ENCODE measurements around the gene CLCF1. TPM values are rescaled to one million over a fixed set of nuclear protein-coding genes. Genes with fewer than 3 reads are reported as not detected.
A peak's percentile ranks its signal among the peaks of the same experiment; 100 is the strongest.

Gene CLCF1
- total RNA-seq, 1 experiment from 2014 or later = 2.1 TPM

GRCh38 chr11:67387518-67387917 is 14.1 kb upstream of the CLCF1 start:
- no peaks in the 10 kb centered on the region; the same call in 1 of the 2 replicates for H3K27me3 ChIP-seq (ENCODE audit: insufficient read depth, low read length)
- H2BK20ac ChIP-seq (ENCODE audit: low read depth, low read length, poor library complexity, severe bottlenecking) = no peak overlapping the region
- H3T11ph ChIP-seq (ENCODE audit: low read length) = no peak overlapping the region
- no peak overlapping the region for H2BK15ac ChIP-seq (ENCODE audit: low read depth, low read length)
- Mint-ChIP-seq H3K27me3 (ENCODE audit: low read depth) (peaks cover 19% of the 10 kb centered on the region), H3K4me1 (peaks cover 18 to 27% of the 10 kb centered on the region in 2 experiments), H3K27ac (no peak overlapping the region; a peak in 1 of 7 replicates), H3K9me3 (no peaks in the 10 kb centered on the region), H3K36me3 (ENCODE audit: insufficient read depth in 1 of 3, low read depth in 3 of 3) (peaks cover 0 to under 1% (median 0%) of the 10 kb centered on the region in 3 experiments; a peak in 1 of 7 replicates), H3K4me3 (peak overlapping the region in 1 of 2 experiments; percentile 8; a peak in 2 of 5 replicates)
- H3K4ac ChIP-seq (ENCODE audit: low read depth, low read length) = no peak overlapping the region
- H2BK12ac ChIP-seq (ENCODE audit: insufficient read length, low read depth, low read length) = no peak overlapping the region
- H2AK5ac ChIP-seq (ENCODE audit: insufficient read length, low read length) = no peak overlapping the region
- H3K79me1 ChIP-seq (ENCODE audit: insufficient read depth, low read depth, low read length, poor library complexity, severe bottlenecking) = no peaks in the 10 kb centered on the region
- peaks cover 13% of the 10 kb centered on the region for H3K23me2 ChIP-seq (ENCODE audit: insufficient read length, low read depth, low read length, poor library complexity, severe bottlenecking)
- no CpG with 5 or more reads among the region's 6 CpGs for WGBS (ENCODE audit: extremely low coverage, insufficient read length, low lambda C conversion rate)
- no peak overlapping the region for H3K4me2 ChIP-seq (ENCODE audit: insufficient read depth, insufficient read length, low read length)
- no peaks in the 10 kb centered on the region for H4K20me1 ChIP-seq (ENCODE audit: control insufficient read depth, insufficient read depth, insufficient read length)
- peak overlapping the region; percentile 4 for H3K9ac ChIP-seq (ENCODE audit: extremely low read depth, insufficient read length, low read length)
- H3K56ac ChIP-seq (ENCODE audit: insufficient read length, low read depth, low read length) = no peak overlapping the region
- H3K18ac ChIP-seq (ENCODE audit: insufficient read length, low read depth, low read length) = no peak overlapping the region
- H3K9me3 ChIP-seq (ENCODE audit: control insufficient read depth, low read depth, low read length) = no peaks in the 10 kb centered on the region
- H4K91ac ChIP-seq (ENCODE audit: insufficient read length, low read depth, low read length) = no peak overlapping the region
- no peak for DNase-seq
- no peak overlapping the region for H3K23ac ChIP-seq (ENCODE audit: insufficient read length, low read depth, low read length)
- H4K8ac ChIP-seq (replicated peaks; ENCODE audit: insufficient read length, low read depth, low read length) = no peak overlapping the region
- no peak overlapping the region for H3K27ac ChIP-seq (ENCODE audit: insufficient read length, low read depth, low read length)
- H2BK5ac ChIP-seq (ENCODE audit: insufficient read length, low read length) = no peak overlapping the region
- no peaks in the 10 kb centered on the region for H3K79me2 ChIP-seq (ENCODE audit: insufficient read depth, low read length)
- TF ChIP-seq CTCF (conservative IDR thresholded peaks at IDR 0.05) = no peak
- H4K5ac ChIP-seq (ENCODE audit: insufficient read length, low read depth, low read length) = no peak overlapping the region
- H2BK120ac ChIP-seq (ENCODE audit: low read depth, low read length, poor library complexity, severe bottlenecking) = no peak overlapping the region
- no peak overlapping the region for H3K14ac ChIP-seq (ENCODE audit: insufficient read depth, low read length)
- H3K4me1 ChIP-seq (ENCODE audit: insufficient read depth, low read length) = no peaks in the 10 kb centered on the region; the same call in 1 of the 2 replicates
- no peak overlapping the region for H2AFZ ChIP-seq (ENCODE audit: low read length)

Measured in H9 (cell line).